Activated naive CD4-positive, alpha-beta T cell treated with anti-CD3 and anti-CD28 coated beads, Interleukin-2, amount 50 U/mL, for 24 hours (primary cell): Measurements from ENCODE around the gene SLC38A10.

Experiments used
- H3K27ac Mint-ChIP-seq: one replicate; pipeline ENCODE4 v1.8.0; 2021; ENCODE audit warnings: mild to moderate bottlenecking, mixed read lengths
- H3K27me3 Mint-ChIP-seq: one replicate; pipeline ENCODE4 v1.8.0; 2021; ENCODE audit warnings: mixed read lengths
- H3K36me3 Mint-ChIP-seq: one replicate; pipeline ENCODE4 v1.8.0; 2021; ENCODE audit warnings: mixed read lengths
- H3K4me1 Mint-ChIP-seq: one replicate; pipeline ENCODE4 v1.8.0; 2021; ENCODE audit warnings: mixed read lengths
- H3K4me3 Mint-ChIP-seq: one replicate; pipeline ENCODE4 v1.8.0; 2021; ENCODE audit warnings: mild to moderate bottlenecking, mixed read lengths
- H3K9me3 Mint-ChIP-seq: one replicate; pipeline ENCODE4 v1.8.0; 2021; ENCODE audit warnings: mixed read lengths

SLC38A10 gene

DNA sequence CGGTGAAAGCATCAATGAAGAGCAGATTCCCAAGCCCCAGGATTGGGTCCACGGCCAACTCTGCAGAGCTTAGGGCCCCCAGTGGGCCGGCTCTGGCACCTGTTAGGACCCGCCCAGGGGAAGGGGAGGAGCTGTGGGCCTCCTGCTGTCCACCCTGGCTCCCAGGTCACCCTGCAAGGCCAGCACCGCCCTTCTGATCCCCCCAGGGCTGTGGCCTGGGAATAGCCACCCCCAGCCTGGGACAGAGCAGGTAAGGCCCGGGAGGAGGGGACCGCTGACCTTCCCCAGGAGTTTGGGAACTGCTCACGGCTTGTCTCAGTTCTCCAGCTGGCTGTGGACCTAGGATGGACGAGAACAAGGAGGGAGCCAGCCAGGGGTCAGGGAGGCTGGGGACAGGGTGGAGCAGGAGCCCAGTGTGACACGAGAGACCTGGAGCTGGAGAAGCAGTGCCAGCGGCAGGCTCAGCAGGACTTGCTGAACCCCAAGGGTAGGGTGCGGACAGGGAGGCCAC is 39.3 kb upstream of the SLC38A10 start:
- Mint-ChIP-seq H3K36me3 (no peaks in the 10 kb centered on the region), H3K4me1 (no peaks in the 10 kb centered on the region), H3K27ac (no peak overlapping the region), H3K9me3 (no peaks in the 10 kb centered on the region), H3K4me3 (no peak overlapping the region), H3K27me3 (peaks cover 7% of the 10 kb centered on the region)

- H3K4me1 Mint-ChIP-seq = no peaks in the 10 kb centered on the region
- H3K9me3 Mint-ChIP-seq = no peaks in the 10 kb centered on the region
- no peak overlapping the region for H3K4me3 Mint-ChIP-seq
- no peak overlapping the region for H3K27ac Mint-ChIP-seq
- H3K27me3 Mint-ChIP-seq = peaks cover 1% of the 10 kb centered on the region
- no peaks in the 10 kb centered on the region for H3K36me3 Mint-ChIP-seq
Observed at GRCh38 chr17:81333616-81334368, 38.7 kb upstream of the SLC38A10 start.

DNA sequence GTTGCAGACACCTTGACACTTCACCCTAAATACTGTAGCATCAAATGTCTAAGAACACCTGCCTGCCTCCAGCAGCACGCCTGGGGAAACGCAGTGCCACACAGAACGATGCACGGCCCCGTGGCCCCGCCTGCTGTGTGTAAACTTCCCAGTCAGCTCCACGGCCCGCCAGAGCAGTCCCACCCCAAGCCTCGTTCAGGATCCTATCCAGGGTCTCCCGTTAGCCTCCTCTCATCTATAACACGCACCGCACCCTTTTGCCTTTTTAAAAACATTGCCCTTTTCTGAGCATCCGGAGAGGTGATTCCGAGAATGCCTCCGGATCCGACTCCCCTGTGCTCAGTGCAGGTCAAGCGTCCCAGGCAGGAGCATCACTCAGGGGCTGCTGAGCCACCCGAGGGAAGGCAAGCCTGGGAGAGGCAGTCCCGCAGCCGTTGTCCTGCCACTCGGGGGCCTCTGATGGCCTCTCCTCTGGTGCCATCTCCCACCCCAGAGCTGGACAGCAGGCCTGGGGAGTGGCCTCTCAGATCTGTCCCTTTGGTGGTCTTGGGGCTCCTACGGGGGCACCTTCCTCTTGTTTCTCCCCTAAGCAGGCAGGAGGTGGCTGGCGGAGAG is 37.9 kb upstream of the SLC38A10 start:
- Mint-ChIP-seq H3K36me3 (no peaks in the 10 kb centered on the region), H3K27ac (no peak overlapping the region), H3K27me3 (peaks cover 1% of the 10 kb centered on the region), H3K4me1 (no peaks in the 10 kb centered on the region), H3K9me3 (no peaks in the 10 kb centered on the region), H3K4me3 (no peak overlapping the region)

- Mint-ChIP-seq H3K9me3 (no peaks in the 10 kb centered on the region), H3K27ac (no peak overlapping the region), H3K4me3 (no peak overlapping the region), H3K36me3 (no peaks in the 10 kb centered on the region), H3K27me3 (peaks cover 1% of the 10 kb centered on the region), H3K4me1 (no peaks in the 10 kb centered on the region)
Observed at GRCh38 chr17:81332118-81332834, 37.2 kb upstream of the SLC38A10 start.

DNA sequence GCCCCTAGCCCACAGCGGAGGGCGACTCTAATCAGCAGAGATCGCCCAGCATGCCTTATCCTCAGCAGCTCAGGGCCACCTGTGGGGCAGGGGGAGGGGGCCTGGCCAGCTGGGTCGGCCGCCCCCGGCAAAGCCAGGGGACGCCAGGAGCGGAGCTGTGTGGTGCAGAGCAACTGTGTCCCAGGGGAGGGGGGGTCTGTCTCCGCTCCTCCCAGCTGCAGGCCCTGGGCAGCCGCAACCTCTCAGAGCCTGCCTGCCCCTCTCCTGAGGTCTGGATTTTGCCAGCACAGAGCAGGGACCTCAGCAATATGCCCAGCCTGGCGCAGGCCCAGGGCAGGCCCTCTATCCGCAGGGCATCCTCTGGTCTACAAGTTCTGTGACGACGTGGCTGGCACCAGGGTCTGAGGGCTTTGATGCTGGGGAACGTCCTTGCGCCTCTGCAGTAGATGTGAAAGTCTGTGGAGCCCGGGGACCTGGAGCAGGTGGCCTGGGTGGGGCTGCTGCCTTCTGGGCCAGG is 36.5 kb upstream of the SLC38A10 start:
- no peak overlapping the region for H3K27ac Mint-ChIP-seq
- H3K9me3 Mint-ChIP-seq = no peaks in the 10 kb centered on the region
- H3K36me3 Mint-ChIP-seq = no peaks in the 10 kb centered on the region
- H3K4me1 Mint-ChIP-seq = no peaks in the 10 kb centered on the region
- peaks cover 1% of the 10 kb centered on the region for H3K27me3 Mint-ChIP-seq
- no peak overlapping the region for H3K4me3 Mint-ChIP-seq

- Mint-ChIP-seq H3K9me3 (no peaks in the 10 kb centered on the region), H3K27ac (no peak overlapping the region), H3K4me1 (no peaks in the 10 kb centered on the region), H3K27me3 (no peaks in the 10 kb centered on the region), H3K36me3 (no peaks in the 10 kb centered on the region), H3K4me3 (no peak overlapping the region)
Observed at GRCh38 chr17:81330884-81331245, 35.8 kb upstream of the SLC38A10 start.

GRCh38 chr17:81329927-81330883 is 35.1 kb upstream of the SLC38A10 start:
- Mint-ChIP-seq H3K4me3 (no peak overlapping the region), H3K27ac (no peak overlapping the region), H3K9me3 (no peaks in the 10 kb centered on the region), H3K4me1 (no peaks in the 10 kb centered on the region), H3K27me3 (no peaks in the 10 kb centered on the region), H3K36me3 (no peaks in the 10 kb centered on the region)

DNA sequence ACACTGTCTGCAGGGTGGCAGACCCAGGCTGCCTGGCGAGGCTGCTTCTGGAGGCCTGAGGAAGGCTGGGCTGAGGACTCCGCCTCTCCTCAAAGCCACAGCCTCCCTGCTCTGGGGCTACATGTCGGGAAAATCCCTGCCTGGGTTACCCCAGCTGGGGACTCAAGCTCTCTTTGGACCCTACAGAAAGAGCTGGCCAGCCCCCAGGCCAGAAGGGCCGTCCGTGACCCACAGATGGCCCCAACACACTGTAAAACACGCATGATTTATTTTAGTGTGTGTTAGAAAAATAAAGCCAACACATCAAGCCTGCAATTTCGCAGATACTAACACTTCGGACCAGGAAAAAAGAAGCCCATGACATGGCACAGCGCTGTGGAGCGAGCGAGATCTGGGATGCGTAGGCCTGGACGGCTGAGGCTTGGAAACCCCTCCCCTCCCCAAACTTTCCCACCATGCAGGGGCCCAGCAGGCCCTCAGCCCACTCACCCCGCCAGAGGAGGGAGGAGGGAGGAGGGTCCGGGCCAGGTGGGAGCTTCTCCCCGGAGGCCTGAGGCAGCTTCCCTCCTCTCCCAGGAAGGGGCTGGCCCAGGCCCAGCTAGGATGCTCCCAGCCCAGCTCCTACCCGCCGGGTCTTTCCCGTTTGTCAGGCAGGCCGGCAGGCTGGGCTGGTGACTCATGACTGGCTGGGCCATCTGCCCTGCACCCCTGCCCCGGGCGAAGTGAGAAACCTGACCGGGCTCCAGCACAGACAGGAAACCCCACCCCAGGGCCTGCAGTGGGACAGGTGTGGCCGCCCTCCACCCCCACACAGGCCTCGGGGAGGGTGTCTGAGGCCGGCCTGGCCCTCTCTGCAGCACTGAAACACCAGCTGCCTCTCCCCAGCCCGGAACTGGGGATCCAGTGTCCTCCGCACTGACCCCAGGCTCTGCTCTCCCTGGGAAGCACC is 34.1 kb upstream of the SLC38A10 start:
- no peaks in the 10 kb centered on the region for H3K9me3 Mint-ChIP-seq
- no peaks in the 10 kb centered on the region for H3K4me1 Mint-ChIP-seq
- H3K4me3 Mint-ChIP-seq = no peak overlapping the region
- no peaks in the 10 kb centered on the region for H3K27me3 Mint-ChIP-seq
- H3K27ac Mint-ChIP-seq = no peak overlapping the region
- no peaks in the 10 kb centered on the region for H3K36me3 Mint-ChIP-seq

DNA sequence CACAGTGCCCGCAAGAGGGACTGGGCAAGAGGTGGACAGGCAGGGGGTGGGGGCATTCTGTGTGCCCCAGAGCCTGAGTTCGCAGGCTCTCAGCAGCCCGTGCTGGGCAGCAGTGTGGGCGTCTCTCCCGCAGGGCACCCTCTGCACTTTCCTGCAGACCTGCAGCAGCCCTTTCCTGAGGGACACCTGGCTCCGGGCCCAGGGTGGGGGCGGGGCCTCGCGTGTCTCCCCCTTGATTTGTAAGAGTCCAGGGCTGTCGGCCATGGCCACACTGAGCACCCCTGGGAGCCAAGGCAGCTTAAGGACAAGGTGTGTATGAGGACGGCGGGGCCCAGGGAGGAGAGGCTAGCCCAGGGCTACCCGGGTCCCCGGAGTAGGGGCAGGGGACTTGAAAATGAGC is 33.4 kb upstream of the SLC38A10 start:
- no peaks in the 10 kb centered on the region for H3K27me3 Mint-ChIP-seq
- no peaks in the 10 kb centered on the region for H3K9me3 Mint-ChIP-seq
- H3K27ac Mint-ChIP-seq = peak overlapping the region; percentile 41
- no peaks in the 10 kb centered on the region for H3K4me1 Mint-ChIP-seq
- H3K36me3 Mint-ChIP-seq = no peaks in the 10 kb centered on the region
- H3K4me3 Mint-ChIP-seq = no peak overlapping the region

DNA sequence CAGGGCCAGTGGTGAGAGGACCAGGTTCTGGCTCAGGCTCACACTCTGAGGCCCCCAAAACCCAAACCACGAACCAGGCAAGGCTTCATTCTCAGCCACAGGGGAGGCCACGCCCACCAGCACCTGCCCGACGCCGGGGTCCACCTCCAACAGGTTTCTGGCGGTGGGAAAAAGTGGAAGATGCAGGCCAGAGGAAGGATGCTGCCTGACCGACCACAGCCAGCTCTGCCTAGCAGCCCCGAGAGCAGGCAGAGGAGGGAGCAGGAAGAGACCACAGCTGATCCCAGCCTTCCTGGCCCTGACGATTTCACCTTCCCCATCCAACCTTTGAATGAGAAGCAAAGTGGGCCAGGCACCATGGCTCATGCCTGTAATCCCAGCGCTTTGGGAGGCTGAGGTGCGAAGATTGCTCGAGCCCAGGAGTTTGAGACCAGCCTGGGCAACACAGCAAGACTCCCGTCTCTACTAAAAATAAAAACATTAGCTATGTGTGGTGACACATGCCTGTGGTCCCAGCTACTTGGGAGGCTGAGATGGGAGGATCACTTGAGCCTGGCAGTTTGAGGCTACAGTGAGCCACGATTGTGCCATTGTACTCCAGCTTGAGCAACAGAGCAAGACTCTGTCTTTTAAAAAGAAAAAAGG is 30.7 kb upstream of the SLC38A10 start:
- Mint-ChIP-seq H3K4me1 (no peaks in the 10 kb centered on the region), H3K27me3 (no peaks in the 10 kb centered on the region), H3K36me3 (no peaks in the 10 kb centered on the region), H3K4me3 (no peak overlapping the region), H3K27ac (no peak overlapping the region), H3K9me3 (no peaks in the 10 kb centered on the region)

DNA sequence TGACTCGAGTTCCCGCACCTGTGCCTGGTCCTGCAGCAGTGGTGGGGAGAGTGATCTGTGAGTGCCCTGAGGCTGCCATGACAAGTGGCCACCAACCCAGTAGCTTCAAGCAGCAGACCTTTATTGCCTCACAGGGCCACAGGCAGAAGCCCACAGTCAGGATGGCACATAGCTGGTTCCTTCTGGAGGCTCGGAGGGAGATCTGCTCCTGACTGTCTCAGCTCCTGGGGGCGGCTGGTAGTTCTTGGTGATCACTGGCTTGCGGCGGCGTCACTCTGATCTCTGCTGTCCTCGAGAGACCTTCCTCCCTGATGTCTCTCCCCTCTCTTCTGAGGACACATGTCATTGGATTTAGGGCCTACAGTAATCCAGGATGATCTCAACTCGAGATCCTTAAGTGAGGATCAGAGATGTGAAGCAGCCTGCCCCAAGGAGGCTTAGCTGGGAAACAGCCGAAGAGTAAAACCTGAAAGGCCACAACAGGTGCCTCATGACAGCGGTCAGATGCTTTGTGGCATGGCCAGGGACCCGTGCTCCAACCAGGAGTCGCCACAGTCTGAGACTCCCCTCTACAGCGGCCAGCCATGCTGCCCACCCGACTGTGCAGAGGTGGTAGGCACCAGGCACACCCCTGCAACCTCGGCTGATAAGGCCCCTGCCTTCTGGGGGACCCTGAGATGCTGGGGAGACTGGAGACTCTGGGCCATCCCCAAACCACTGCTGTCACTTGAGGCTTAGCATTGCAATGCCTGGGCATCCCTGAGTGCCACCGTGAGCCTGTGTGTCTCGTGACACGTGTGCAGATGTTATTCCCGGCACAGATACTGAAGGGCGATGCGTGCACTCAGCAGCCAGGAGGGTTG is 30.0 kb upstream of the SLC38A10 start:
- Mint-ChIP-seq H3K27me3 (no peaks in the 10 kb centered on the region), H3K9me3 (no peaks in the 10 kb centered on the region), H3K36me3 (no peaks in the 10 kb centered on the region), H3K27ac (no peak overlapping the region), H3K4me1 (no peaks in the 10 kb centered on the region), H3K4me3 (no peak overlapping the region)

DNA sequence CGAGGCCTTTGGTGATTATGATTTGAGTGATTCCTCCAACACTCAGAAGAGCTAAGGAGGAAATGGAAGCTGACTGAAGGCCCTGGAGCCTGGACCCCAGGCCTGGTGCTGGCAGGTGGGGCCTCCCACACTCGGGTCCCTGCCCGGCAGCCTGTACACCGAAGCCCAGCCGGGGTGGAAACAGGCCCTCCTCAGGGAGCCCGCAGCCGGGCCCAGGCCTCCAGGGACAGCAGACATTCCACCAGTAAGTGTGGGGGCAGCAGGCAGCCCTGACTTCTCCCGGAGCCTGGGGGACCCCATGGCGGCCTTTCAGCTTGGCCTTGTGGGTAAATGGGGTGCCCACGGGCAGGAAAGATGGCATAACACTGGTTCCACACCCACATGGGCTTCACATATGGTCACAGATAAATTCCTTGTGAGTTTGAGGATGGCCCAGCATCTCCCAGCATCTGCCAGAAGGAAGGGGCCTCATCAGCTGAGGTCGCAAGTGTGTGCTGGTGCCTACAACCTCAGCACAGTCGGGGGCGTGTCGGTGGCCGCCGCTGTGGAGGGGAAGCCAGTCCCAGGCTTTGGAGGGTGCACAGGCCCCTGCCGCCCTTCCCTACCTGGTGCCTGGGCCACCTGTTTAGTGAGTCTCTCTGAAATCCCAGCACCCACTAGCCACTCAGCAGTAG is 29.2 kb upstream of the SLC38A10 start:
- H3K9me3 Mint-ChIP-seq = no peaks in the 10 kb centered on the region
- no peak overlapping the region for H3K27ac Mint-ChIP-seq
- no peaks in the 10 kb centered on the region for H3K27me3 Mint-ChIP-seq
- no peaks in the 10 kb centered on the region for H3K36me3 Mint-ChIP-seq
- no peaks in the 10 kb centered on the region for H3K4me1 Mint-ChIP-seq
- no peak overlapping the region for H3K4me3 Mint-ChIP-seq

GRCh38 chr17:81323411-81323868 is 28.3 kb upstream of the SLC38A10 start:
- H3K27ac Mint-ChIP-seq = no peak overlapping the region
- no peaks in the 10 kb centered on the region for H3K4me1 Mint-ChIP-seq
- H3K27me3 Mint-ChIP-seq = no peaks in the 10 kb centered on the region

More at GRCh38 chr17:81323411-81323868, 28.3 kb upstream of the SLC38A10 start:
- no peaks in the 10 kb centered on the region for H3K9me3 Mint-ChIP-seq
- no peak overlapping the region for H3K4me3 Mint-ChIP-seq
- no peaks in the 10 kb centered on the region for H3K36me3 Mint-ChIP-seq
